Measurements from ENCODE around the gene YPEL5. TPM values are rescaled to one million over a fixed set of nuclear protein-coding genes. Genes with fewer than 3 reads are reported as not detected.
"Not testable (repeated sequence)": the region's sequence is repeated elsewhere in the genome, so short reads cannot be mapped to it uniquely, and the experiment has no call there.

Gene YPEL5
- total RNA-seq, 1 donor from 2014 or later: 25.0 TPM

GRCh38 chr2:30139131-30139870, 7.5 kb upstream of the YPEL5 start:
- Mint-ChIP-seq H3K4me3 (no peak overlapping the region), H3K9me3 (no peaks in the 10 kb centered on the region), H3K27me3 (ENCODE audit: low read depth) (peaks cover 27% of the 10 kb centered on the region), H3K36me3 (ENCODE audit: low read depth) (no peaks in the 10 kb centered on the region), H3K4me1 (no peaks in the 10 kb centered on the region), H3K27ac (ENCODE audit: unreplicated experiment) (no peak overlapping the region)
- DNase-seq (ENCODE audit: low read depth, low spot score): no peak
- no peak for TF ChIP-seq CTCF (conservative IDR thresholded peaks at IDR 0.05)

GRCh38 chr2:30141136-30141535, 5.7 kb upstream of the YPEL5 start:
- Mint-ChIP-seq H3K9me3 (no peaks in the 10 kb centered on the region), H3K4me3 (no peak overlapping the region), H3K27ac (ENCODE audit: unreplicated experiment) (no peak overlapping the region), H3K36me3 (ENCODE audit: low read depth) (no peaks in the 10 kb centered on the region), H3K27me3 (ENCODE audit: low read depth) (peaks cover 40% of the 10 kb centered on the region), H3K4me1 (peaks cover 5% of the 10 kb centered on the region)
- DNase-seq (ENCODE audit: low read depth, low spot score): no peak
- TF ChIP-seq CTCF (conservative IDR thresholded peaks at IDR 0.05): no peak

GRCh38 chr2:30144260-30144659, 2.5 kb upstream of the YPEL5 start:
- H3K4me3 Mint-ChIP-seq: no peak overlapping the region
- peaks cover 45% of the 10 kb centered on the region for H3K27me3 Mint-ChIP-seq (ENCODE audit: low read depth)
- H3K27ac Mint-ChIP-seq (ENCODE audit: unreplicated experiment): no peak overlapping the region
- no peaks in the 10 kb centered on the region for H3K36me3 Mint-ChIP-seq (ENCODE audit: low read depth)
- H3K4me1 Mint-ChIP-seq: peaks cover 16% of the 10 kb centered on the region
- no peak for DNase-seq (ENCODE audit: low read depth, low spot score)
- no peak for TF ChIP-seq CTCF (conservative IDR thresholded peaks at IDR 0.05)
- no peaks in the 10 kb centered on the region for H3K9me3 Mint-ChIP-seq

GRCh38 chr2:30144951-30145350, 1.9 kb upstream of the YPEL5 start:
- H3K36me3 Mint-ChIP-seq (ENCODE audit: low read depth); H3K4me3 Mint-ChIP-seq; H3K9me3 Mint-ChIP-seq; H3K27ac Mint-ChIP-seq (ENCODE audit: unreplicated experiment); DNase-seq (ENCODE audit: low read depth, low spot score): not testable (repeated sequence)
- peaks cover 42% of the 10 kb centered on the region for H3K27me3 Mint-ChIP-seq (ENCODE audit: low read depth)
- H3K4me1 Mint-ChIP-seq: peaks cover 21% of the 10 kb centered on the region

- no peaks in the 10 kb centered on the region for H3K9me3 Mint-ChIP-seq
- TF ChIP-seq CTCF (conservative IDR thresholded peaks at IDR 0.05): no peak
- H3K36me3 Mint-ChIP-seq (ENCODE audit: low read depth): no peaks in the 10 kb centered on the region
- peaks cover 21% of the 10 kb centered on the region for H3K4me1 Mint-ChIP-seq
- DNase-seq (ENCODE audit: low read depth, low spot score): no peak
- peak overlapping the region; percentile 89 for H3K27ac Mint-ChIP-seq (ENCODE audit: unreplicated experiment)
- H3K4me3 Mint-ChIP-seq: peak overlapping the region; percentile 91
- H3K27me3 Mint-ChIP-seq (ENCODE audit: low read depth): peaks cover 41% of the 10 kb centered on the region
Measured at GRCh38 chr2:30145826-30146336, 926 bp upstream of the YPEL5 start.

- Mint-ChIP-seq H3K27me3 (ENCODE audit: low read depth) (peaks cover 30% of the 10 kb centered on the region), H3K4me1 (peaks cover 21% of the 10 kb centered on the region), H3K36me3 (ENCODE audit: low read depth) (no peaks in the 10 kb centered on the region), H3K4me3 (no peak overlapping the region), H3K27ac (ENCODE audit: unreplicated experiment) (no peak overlapping the region), H3K9me3 (no peaks in the 10 kb centered on the region)
- no peak for TF ChIP-seq CTCF (conservative IDR thresholded peaks at IDR 0.05)
- DNase-seq (ENCODE audit: low read depth, low spot score): peak; percentile 12
Measured at GRCh38 chr2:30147196-30147714, 448 bp downstream of the YPEL5 start.

Data from neural crest cell (in vitro differentiated cells).